A549 treated with CpdA at 1 μM for 4 hours (cell line): Measurements from ENCODE around the gene NPIPB9. TPM values are rescaled to one million over a fixed set of nuclear protein-coding genes. Genes with fewer than 3 reads are reported as not detected.

Source experiments
- total RNA-seq: library from RNA; stranded (reverse); fragments of 200-300 nt; extraction: Qiagen RNA extraction; gene quantifications from 5 replicates; pipeline ENCODE4 v1.2.3, GENCODE V29; 2022; ENCODE audit warnings: low read depth

Gene NPIPB9
- total RNA-seq = 1.2 to 3.0 TPM (median 1.7 TPM) in 5 replicates

GRCh38 chr16:28751487-28751886, at the start of gene NPIPB9:
TSS of gene NPIPB9 (plus strand) at chr16:28751787.

GRCh38 chr16:28711220-28712083, 40.1 kb upstream of the NPIPB9 start, which contains the start of gene EIF3C:
TSS of gene EIF3C (plus strand) at chr16:28711464. CDS start at chr16:28711687, 223 bp downstream.

Other genes starting within 250 kb of the NPIPB9 start
- gene IL27, start 245.0 kb upstream of the NPIPB9 start, total RNA-seq = not detected in 5 replicates
- gene NUPR1, start 212.8 kb upstream of the NPIPB9 start, total RNA-seq = 13.3 to 20.6 TPM (median 15.0 TPM) in 5 replicates
- 20.3 to 24.7 TPM (median 21.8 TPM) in 5 replicates for gene SGF29, start 197.9 kb upstream of the NPIPB9 start, total RNA-seq
- 0.07 TPM in 1 of 5 replicates, not detected in the others for gene SULT1A2, start 154.7 kb upstream of the NPIPB9 start, total RNA-seq
- 5.0 to 5.5 TPM (median 5.3 TPM) in 5 replicates for gene SULT1A1, start 141.7 kb upstream of the NPIPB9 start, total RNA-seq
- gene NPIPB8, start 113.7 kb upstream of the NPIPB9 start, total RNA-seq = 0.49 to 0.97 TPM in 2 of 5 replicates, not detected in the others
- gene EIF3C, start 40.3 kb upstream of the NPIPB9 start, total RNA-seq = 207 to 397 TPM (median 358 TPM) in 5 replicates
- gene ATXN2L, start 71.2 kb downstream of the NPIPB9 start, total RNA-seq = 101 to 148 TPM (median 134 TPM) in 5 replicates
- gene TUFM, start 94.6 kb downstream of the NPIPB9 start, total RNA-seq = 217 to 312 TPM (median 296 TPM) in 5 replicates
- 25.2 to 33.2 TPM (median 30.8 TPM) in 5 replicates for gene SH2B1, start 112.1 kb downstream of the NPIPB9 start, total RNA-seq
- 1.2 to 2.7 TPM (median 2.2 TPM) in 5 replicates for gene ATP2A1, start 126.7 kb downstream of the NPIPB9 start, total RNA-seq
- 10.0 to 12.0 TPM (median 10.7 TPM) in 5 replicates for gene RABEP2, start 173.5 kb downstream of the NPIPB9 start, total RNA-seq
- not detected in 5 replicates for gene CD19, start 180.2 kb downstream of the NPIPB9 start, total RNA-seq
- 22.7 to 32.3 TPM (median 31.0 TPM) in 5 replicates for gene NFATC2IP, start 199.2 kb downstream of the NPIPB9 start, total RNA-seq
- gene SPNS1, start 223.0 kb downstream of the NPIPB9 start, total RNA-seq = 49.0 to 80.8 TPM (median 76.7 TPM) in 5 replicates
- 4.0 to 5.8 TPM (median 4.8 TPM) in 5 replicates for gene LAT, start 233.3 kb downstream of the NPIPB9 start, total RNA-seq